GM23338 (cell line): ENCODE data around the gene TRAM2. TPM values are rescaled to one million over a fixed set of nuclear protein-coding genes. Genes with fewer than 3 reads are reported as not detected.

Experiments
- ATAC-seq: fragments of 200-7000 bp; cut with Tn5 transposase; 3 replicates; pipeline ENCODE4 v1.9.1; 2020
- DNase-seq: peaks from one replicate; pipeline ENCODE4 v3.0.0-alpha.2; 2015; ENCODE audit warnings: low spot score
- H2AFZ ChIP-seq: fragments of 200-600 bp; sonication (generic); 2 replicates; pipeline ENCODE4 v1.8.0; 2016; ENCODE audit warnings: antibody characterized with exemption, mild to moderate bottlenecking, moderate library complexity
- H3F3A ChIP-seq: fragments of 200-600 bp; sonication (generic); replicated peaks from 2 replicates; pipeline ENCODE4 v1.8.0; 2017; ENCODE audit warnings: antibody characterized with exemption, mixed run types, low read depth
- H3K27ac ChIP-seq: fragments of 200-600 bp; sonication (generic); 2 replicates; pipeline ENCODE4 v1.6.1; 2016; ENCODE audit warnings: low read depth
- H3K27me3 ChIP-seq: fragments of 200-600 bp; sonication (generic); 2 replicates; pipeline ENCODE4 v1.8.0; 2016; ENCODE audit warnings: mild to moderate bottlenecking, mixed run types, moderate library complexity; ENCODE audit not compliant: insufficient read depth
- H3K36me3 ChIP-seq: fragments of 200-600 bp; sonication (generic); 2 replicates; pipeline ENCODE4 v1.8.0; 2016; ENCODE audit warnings: mild to moderate bottlenecking; ENCODE audit not compliant: insufficient read depth
- H3K4me1 ChIP-seq: fragments of 200-600 bp; sonication (generic); 2 replicates; pipeline ENCODE4 v1.8.0; 2016; ENCODE audit warnings: mild to moderate bottlenecking, moderate library complexity; ENCODE audit not compliant: insufficient read depth
- H3K4me2 ChIP-seq: fragments of 200-600 bp; sonication (generic); 2 replicates; pipeline ENCODE4 v1.7.1; 2017; ENCODE audit warnings: mixed run types
- H3K4me3 ChIP-seq: fragments of 200-600 bp; sonication (generic); 2 replicates; pipeline ENCODE4 v1.6.1; 2016; ENCODE audit warnings: mixed run types
- H3K79me2 ChIP-seq: fragments of 200-600 bp; sonication (generic); replicated peaks from 2 replicates; pipeline ENCODE4 v1.8.0; 2017; ENCODE audit warnings: mild to moderate bottlenecking; ENCODE audit not compliant: insufficient read depth
- H3K9me2 ChIP-seq: fragments of 200-600 bp; sonication (generic); 2 replicates; pipeline ENCODE4 v1.8.0; 2017; ENCODE audit not compliant: insufficient read depth
- H4K20me1 ChIP-seq: fragments of 200-600 bp; sonication (generic); replicated peaks from 2 replicates; pipeline ENCODE4 v1.8.0; 2017; ENCODE audit warnings: mild to moderate bottlenecking; ENCODE audit not compliant: insufficient read depth
- H3K27ac Mint-ChIP-seq: 2 replicates; pipeline ENCODE4 v1.8.0; 2020; ENCODE audit warnings: inconsistent platforms, mild to moderate bottlenecking, moderate library complexity, mixed read lengths
- H3K27me3 Mint-ChIP-seq: 3 replicates; pipeline ENCODE4 v1.8.0; 2022; ENCODE audit warnings: low read depth, mild to moderate bottlenecking, moderate library complexity, mixed read lengths, inconsistent platforms; ENCODE audit not compliant: insufficient read depth, poor library complexity
- H3K36me3 Mint-ChIP-seq: 3 replicates; pipeline ENCODE4 v1.8.0; 2021; ENCODE audit warnings: low read depth, mild to moderate bottlenecking, inconsistent platforms, moderate library complexity, mixed read lengths
- H3K4me1 Mint-ChIP-seq: 3 replicates; pipeline ENCODE4 v1.8.0; 2020; ENCODE audit warnings: mild to moderate bottlenecking, inconsistent platforms, mixed read lengths
- H3K4me3 Mint-ChIP-seq: 3 replicates; pipeline ENCODE4 v1.8.0; 2021; ENCODE audit warnings: moderate library complexity, mild to moderate bottlenecking, inconsistent platforms, mixed read lengths
- H3K9me3 Mint-ChIP-seq: 3 replicates; pipeline ENCODE4 v1.8.0; 2020; ENCODE audit warnings: moderate library complexity, mild to moderate bottlenecking, inconsistent platforms, mixed read lengths
- CREB1 ChIP-seq: fragments of 250-450 bp; sonication (Bioruptor Pico); IDR thresholded peaks from 2 replicates; pipeline ENCODE4 v1.5.0; 2020; ENCODE audit warnings: low read depth, mild to moderate bottlenecking, moderate library complexity
- ETS1 ChIP-seq: IDR thresholded peaks from 2 replicates; pipeline ENCODE4 v1.6.1; 2016; ENCODE audit warnings: antibody characterized with exemption
- EZH2 ChIP-seq: fragments of 200-600 bp; sonication (generic); IDR thresholded peaks from one replicate; pipeline ENCODE4 v1.8.0; 2017; ENCODE audit warnings: antibody characterized with exemption, mild to moderate bottlenecking, low read depth; ENCODE audit not compliant: unreplicated experiment
- EZH2phosphoT487 ChIP-seq: fragments of 200-600 bp; sonication (generic); IDR thresholded peaks from one replicate; pipeline ENCODE4 v1.8.1; 2018; ENCODE audit warnings: antibody characterized with exemption; ENCODE audit not compliant: unreplicated experiment
- JUNB ChIP-seq: IDR thresholded peaks from one replicate; pipeline ENCODE4 v1.6.1; 2016; ENCODE audit warnings: antibody characterized with exemption; ENCODE audit not compliant: unreplicated experiment
- NANOG ChIP-seq: IDR thresholded peaks from 2 replicates; pipeline ENCODE4 v1.6.1; 2016; ENCODE audit warnings: antibody characterized with exemption, borderline replicate concordance
- STAT1 ChIP-seq: IDR thresholded peaks from one replicate; pipeline ENCODE4 v1.6.1; 2016; ENCODE audit warnings: antibody characterized with exemption; ENCODE audit not compliant: unreplicated experiment
- ZNF114 ChIP-seq: fragments of 250-450 bp; sonication (Bioruptor Pico); IDR thresholded peaks from 2 replicates; pipeline ENCODE4 v1.5.0; 2020; ENCODE audit warnings: mild to moderate bottlenecking, moderate library complexity
- ZNF331 ChIP-seq: fragments of 250-450 bp; sonication (Bioruptor Pico); IDR thresholded peaks from 2 replicates; pipeline ENCODE4 v1.5.0; 2020; ENCODE audit warnings: low read depth, mild to moderate bottlenecking, moderate library complexity
- ZNF462 ChIP-seq: fragments of 250-450 bp; sonication (Bioruptor Pico); IDR thresholded peaks from 2 replicates; pipeline ENCODE4 v1.5.0; 2020; ENCODE audit warnings: mild to moderate bottlenecking, moderate library complexity
- polyA plus RNA-seq: library from polyadenylated mRNA; unstranded; fragments of >200 nt; fragmentation: Nextera tagmentation; extraction: Ambion mirVana; gene quantifications from 2 replicates; pipeline ENCODE4 v1.2.1, GENCODE V29; 2016
- total RNA-seq: library from RNA; depleted of rRNA; stranded (reverse); fragments of >200 nt; shearing (Covaris generic); gene quantifications from 2 replicates; pipeline ENCODE4 v1.2.3, GENCODE V29; 2014
- TF ChIP-seq, protein P1 (sequence below), 2 experiments: fragments of 200-600 bp in 1 of 2; sonication (generic) in 1 of 2; conservative IDR thresholded peaks; 2 replicates each; pipeline versions ENCODE4 v1.5.1 to v1.6.1; 2016 to 2017; ENCODE audit warnings: antibody characterized with exemption in 2 of 2, low read depth in 2 of 2, mild to moderate bottlenecking in 2 of 2, moderate library complexity in 1 of 2
- TF ChIP-seq, protein P2 (sequence below): IDR thresholded peaks from one replicate; pipeline ENCODE4 v1.6.1; 2018; ENCODE audit warnings: antibody characterized with exemption; ENCODE audit not compliant: unreplicated experiment

The TRAM2 gene
- total and polyA plus RNA-seq, 2 experiments from 2014 or later, result 4.0 to 14.0 TPM

DNA sequence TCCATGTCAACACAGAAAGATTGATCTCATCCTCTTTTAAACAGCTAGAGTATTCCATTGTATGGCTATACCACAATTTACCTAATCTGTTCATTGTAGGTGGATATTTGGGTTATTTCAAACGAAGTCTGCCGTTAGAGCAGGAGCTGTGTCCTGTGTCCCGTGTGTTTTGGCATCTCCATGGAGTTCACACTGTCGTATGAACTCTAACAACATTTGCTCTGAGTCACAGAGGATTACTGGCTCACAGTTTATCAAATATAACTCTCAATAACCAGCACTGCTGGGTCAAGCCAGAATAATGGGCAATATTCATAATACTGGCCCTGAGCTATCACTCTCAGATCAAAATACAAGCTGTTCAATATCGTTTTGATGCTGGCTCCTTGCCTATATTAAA, 16.4 kb downstream of the TRAM2 start:
- Histone ChIP-seq H3K4me1 (peaks cover 20% of the 10 kb centered on the region), H4K20me1 (no peaks in the 10 kb centered on the region; the same call in 1 of the 2 replicates), H3K4me3 (no peak overlapping the region), H3K79me2 (peaks cover 81% of the 10 kb centered on the region), H3K27me3 (no peaks in the 10 kb centered on the region), H3F3A (no peaks in the 10 kb centered on the region), H3K27ac (no peak overlapping the region), H3K4me2 (no peak overlapping the region), H2AFZ (no peak overlapping the region), H3K36me3 (no peaks in the 10 kb centered on the region), H3K9me2 (no peaks in the 10 kb centered on the region)
- H3K4me3 Mint-ChIP-seq, result no peak overlapping the region
- no peaks in the 10 kb centered on the region for H3K27me3 Mint-ChIP-seq
- TF ChIP-seq ZNF462 (CRISPR knock-in tag), result no peak
- no peak for TF ChIP-seq ZNF331 (CRISPR knock-in tag)
- TF ChIP-seq EZH2phosphoT487, result no peak
- no peak for TF ChIP-seq STAT1
- TF ChIP-seq, protein P1, sequence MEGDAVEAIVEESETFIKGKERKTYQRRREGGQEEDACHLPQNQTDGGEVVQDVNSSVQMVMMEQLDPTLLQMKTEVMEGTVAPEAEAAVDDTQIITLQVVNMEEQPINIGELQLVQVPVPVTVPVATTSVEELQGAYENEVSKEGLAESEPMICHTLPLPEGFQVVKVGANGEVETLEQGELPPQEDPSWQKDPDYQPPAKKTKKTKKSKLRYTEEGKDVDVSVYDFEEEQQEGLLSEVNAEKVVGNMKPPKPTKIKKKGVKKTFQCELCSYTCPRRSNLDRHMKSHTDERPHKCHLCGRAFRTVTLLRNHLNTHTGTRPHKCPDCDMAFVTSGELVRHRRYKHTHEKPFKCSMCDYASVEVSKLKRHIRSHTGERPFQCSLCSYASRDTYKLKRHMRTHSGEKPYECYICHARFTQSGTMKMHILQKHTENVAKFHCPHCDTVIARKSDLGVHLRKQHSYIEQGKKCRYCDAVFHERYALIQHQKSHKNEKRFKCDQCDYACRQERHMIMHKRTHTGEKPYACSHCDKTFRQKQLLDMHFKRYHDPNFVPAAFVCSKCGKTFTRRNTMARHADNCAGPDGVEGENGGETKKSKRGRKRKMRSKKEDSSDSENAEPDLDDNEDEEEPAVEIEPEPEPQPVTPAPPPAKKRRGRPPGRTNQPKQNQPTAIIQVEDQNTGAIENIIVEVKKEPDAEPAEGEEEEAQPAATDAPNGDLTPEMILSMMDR (conservative IDR thresholded peaks at IDR 0.05; ENCODE audit: low read depth in 2 of 2), result no peak
- TF ChIP-seq, protein P2, sequence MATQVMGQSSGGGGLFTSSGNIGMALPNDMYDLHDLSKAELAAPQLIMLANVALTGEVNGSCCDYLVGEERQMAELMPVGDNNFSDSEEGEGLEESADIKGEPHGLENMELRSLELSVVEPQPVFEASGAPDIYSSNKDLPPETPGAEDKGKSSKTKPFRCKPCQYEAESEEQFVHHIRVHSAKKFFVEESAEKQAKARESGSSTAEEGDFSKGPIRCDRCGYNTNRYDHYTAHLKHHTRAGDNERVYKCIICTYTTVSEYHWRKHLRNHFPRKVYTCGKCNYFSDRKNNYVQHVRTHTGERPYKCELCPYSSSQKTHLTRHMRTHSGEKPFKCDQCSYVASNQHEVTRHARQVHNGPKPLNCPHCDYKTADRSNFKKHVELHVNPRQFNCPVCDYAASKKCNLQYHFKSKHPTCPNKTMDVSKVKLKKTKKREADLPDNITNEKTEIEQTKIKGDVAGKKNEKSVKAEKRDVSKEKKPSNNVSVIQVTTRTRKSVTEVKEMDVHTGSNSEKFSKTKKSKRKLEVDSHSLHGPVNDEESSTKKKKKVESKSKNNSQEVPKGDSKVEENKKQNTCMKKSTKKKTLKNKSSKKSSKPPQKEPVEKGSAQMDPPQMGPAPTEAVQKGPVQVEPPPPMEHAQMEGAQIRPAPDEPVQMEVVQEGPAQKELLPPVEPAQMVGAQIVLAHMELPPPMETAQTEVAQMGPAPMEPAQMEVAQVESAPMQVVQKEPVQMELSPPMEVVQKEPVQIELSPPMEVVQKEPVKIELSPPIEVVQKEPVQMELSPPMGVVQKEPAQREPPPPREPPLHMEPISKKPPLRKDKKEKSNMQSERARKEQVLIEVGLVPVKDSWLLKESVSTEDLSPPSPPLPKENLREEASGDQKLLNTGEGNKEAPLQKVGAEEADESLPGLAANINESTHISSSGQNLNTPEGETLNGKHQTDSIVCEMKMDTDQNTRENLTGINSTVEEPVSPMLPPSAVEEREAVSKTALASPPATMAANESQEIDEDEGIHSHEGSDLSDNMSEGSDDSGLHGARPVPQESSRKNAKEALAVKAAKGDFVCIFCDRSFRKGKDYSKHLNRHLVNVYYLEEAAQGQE, result no peak
- TF ChIP-seq ETS1, result no peak
- no peak for TF ChIP-seq CREB1 (CRISPR knock-in tag)
- no peak for TF ChIP-seq ZNF114 (CRISPR knock-in tag)
- no peak for TF ChIP-seq NANOG
- TF ChIP-seq EZH2, result no peak
- TF ChIP-seq JUNB, result no peak
- H3K4me1 Mint-ChIP-seq, result peaks cover 39% of the 10 kb centered on the region
- DNase-seq (no peak), ATAC-seq (no peak)
- H3K9me3 Mint-ChIP-seq, result no peaks in the 10 kb centered on the region
- H3K36me3 Mint-ChIP-seq, result no peaks in the 10 kb centered on the region
- H3K27ac Mint-ChIP-seq, result no peak overlapping the region
